H9 (cell line): ENCODE measurements around the gene SPTBN5. TPM values are rescaled to one million over a fixed set of nuclear protein-coding genes. Genes with fewer than 3 reads are reported as not detected.

Source experiments
- DNase-seq: peaks from one replicate; pipeline ENCODE4 v3.0.0-alpha.2; 2017
- H2AFZ ChIP-seq: one replicate; pipeline ENCODE4 v1.6.1; 2013; ENCODE audit warnings: mild to moderate bottlenecking, low read length, control low read depth, moderate library complexity
- H2AK5ac ChIP-seq: 2 replicates; pipeline ENCODE4 v1.6.1; 2013; ENCODE audit warnings: low read length, control low read depth, mixed read lengths; ENCODE audit not compliant: insufficient read length
- H2BK120ac ChIP-seq: one replicate; pipeline ENCODE4 v1.6.1; 2013; ENCODE audit warnings: low read depth, mild to moderate bottlenecking, low read length, control low read depth, inconsistent platforms; ENCODE audit not compliant: poor library complexity, severe bottlenecking
- H2BK12ac ChIP-seq: 2 replicates; pipeline ENCODE4 v1.6.1; 2013; ENCODE audit warnings: low read length, control low read depth, mixed read lengths, low read depth; ENCODE audit not compliant: insufficient read length
- H2BK15ac ChIP-seq: 2 replicates; pipeline ENCODE4 v1.6.1; 2013; ENCODE audit warnings: low read depth, low read length, control low read depth
- H2BK20ac ChIP-seq: one replicate; pipeline ENCODE4 v1.6.1; 2013; ENCODE audit warnings: low read depth, mild to moderate bottlenecking, low read length, control low read depth, inconsistent platforms; ENCODE audit not compliant: poor library complexity, severe bottlenecking
- H2BK5ac ChIP-seq: 2 replicates; pipeline ENCODE4 v1.6.1; 2013; ENCODE audit warnings: low read length, control low read depth, mixed read lengths; ENCODE audit not compliant: insufficient read length
- H3K14ac ChIP-seq: 2 replicates; pipeline ENCODE4 v1.6.1; 2013; ENCODE audit warnings: low read length, control low read depth; ENCODE audit not compliant: insufficient read depth
- H3K18ac ChIP-seq: 2 replicates; pipeline ENCODE4 v1.6.1; 2013; ENCODE audit warnings: low read depth, mild to moderate bottlenecking, mixed read lengths, low read length, control low read depth; ENCODE audit not compliant: insufficient read length
- H3K23ac ChIP-seq: 2 replicates; pipeline ENCODE4 v1.6.1; 2013; ENCODE audit warnings: low read length, control low read depth, mixed read lengths, low read depth; ENCODE audit not compliant: insufficient read length
- H3K23me2 ChIP-seq: 2 replicates; pipeline ENCODE4 v1.6.1; 2013; ENCODE audit warnings: low read depth, mild to moderate bottlenecking, mixed read lengths, low read length, control low read depth; ENCODE audit not compliant: insufficient read length, poor library complexity, severe bottlenecking
- H3K27ac ChIP-seq: 2 replicates; pipeline ENCODE4 v1.5.1; 2013; ENCODE audit warnings: low read length, control low read depth, mixed read lengths, low read depth; ENCODE audit not compliant: insufficient read length
- H3K27me3 ChIP-seq: 2 replicates; pipeline ENCODE4 v1.6.1; 2013; ENCODE audit warnings: low read length, control low read depth, inconsistent platforms; ENCODE audit not compliant: insufficient read depth
- H3K4ac ChIP-seq: 2 replicates; pipeline ENCODE4 v1.6.1; 2013; ENCODE audit warnings: low read depth, mild to moderate bottlenecking, control low read depth, inconsistent platforms, low read length, moderate library complexity
- H3K4me1 ChIP-seq: 2 replicates; pipeline ENCODE4 v1.6.1; 2013; ENCODE audit warnings: low read length, control low read depth, inconsistent platforms; ENCODE audit not compliant: insufficient read depth
- H3K4me2 ChIP-seq: 2 replicates; pipeline ENCODE4 v1.6.1; 2013; ENCODE audit warnings: low read length, control low read depth, mixed read lengths; ENCODE audit not compliant: insufficient read length, insufficient read depth
- H3K56ac ChIP-seq: 2 replicates; pipeline ENCODE4 v1.6.1; 2013; ENCODE audit warnings: low read depth, mild to moderate bottlenecking, mixed read lengths, low read length, control low read depth; ENCODE audit not compliant: insufficient read length
- H3K79me1 ChIP-seq: 2 replicates; pipeline ENCODE4 v1.6.1; 2013; ENCODE audit warnings: low read depth, mild to moderate bottlenecking, moderate library complexity, low read length, control low read depth, inconsistent platforms; ENCODE audit not compliant: insufficient read depth, poor library complexity, severe bottlenecking
- H3K79me2 ChIP-seq: 2 replicates; pipeline ENCODE4 v1.6.1; 2013; ENCODE audit warnings: low read length, control low read depth, inconsistent platforms; ENCODE audit not compliant: insufficient read depth
- H3K9ac ChIP-seq: 2 replicates; pipeline ENCODE4 v1.6.1; 2013; ENCODE audit warnings: low read length, control low read depth, mixed read lengths; ENCODE audit not compliant: insufficient read length; ENCODE audit errors: extremely low read depth
- H3K9me3 ChIP-seq: one replicate; pipeline ENCODE4 v1.6.1; 2013; ENCODE audit warnings: low read depth, low read length, inconsistent platforms; ENCODE audit not compliant: control insufficient read depth
- H3T11ph ChIP-seq: one replicate; pipeline ENCODE4 v1.6.1; 2013; ENCODE audit warnings: mild to moderate bottlenecking, low read length, control low read depth, inconsistent platforms
- H4K20me1 ChIP-seq: one replicate; pipeline ENCODE4 v1.6.1; 2013; ENCODE audit not compliant: control insufficient read depth, insufficient read length, insufficient read depth
- H4K5ac ChIP-seq: 2 replicates; pipeline ENCODE4 v1.6.1; 2013; ENCODE audit warnings: low read depth, mild to moderate bottlenecking, mixed read lengths, low read length, control low read depth; ENCODE audit not compliant: insufficient read length
- H4K8ac ChIP-seq: replicated peaks from 2 replicates; pipeline ENCODE4 v1.6.1; 2013; ENCODE audit warnings: low read length, control low read depth, mixed read lengths, low read depth; ENCODE audit not compliant: insufficient read length
- H4K91ac ChIP-seq: 2 replicates; pipeline ENCODE4 v1.6.1; 2013; ENCODE audit warnings: low read depth, mild to moderate bottlenecking, moderate library complexity, mixed read lengths, low read length, control low read depth; ENCODE audit not compliant: insufficient read length
- H3K27ac Mint-ChIP-seq, 3 experiments: 2 replicates in 2 of 3; 3 replicates in 1 of 3; pipeline ENCODE4 v1.8.0; 2020 to 2021; ENCODE audit warnings: mixed read lengths in 3 of 3, mild to moderate bottlenecking in 1 of 3, moderate library complexity in 1 of 3
- H3K27me3 Mint-ChIP-seq: 2 replicates; pipeline ENCODE4 v1.8.0; 2021; ENCODE audit warnings: low read depth, mild to moderate bottlenecking, moderate library complexity, mixed read lengths
- H3K36me3 Mint-ChIP-seq, 3 experiments: 2 replicates in 2 of 3; 3 replicates in 1 of 3; pipeline ENCODE4 v1.8.0; 2020 to 2021; ENCODE audit warnings: low read depth in 3 of 3, mixed read lengths in 3 of 3; ENCODE audit not compliant: insufficient read depth in 1 of 3
- H3K4me1 Mint-ChIP-seq, 2 experiments: 2 replicates each; pipeline ENCODE4 v1.8.0; 2020; ENCODE audit warnings: mixed read lengths in 2 of 2
- H3K4me3 Mint-ChIP-seq, 2 experiments: 2 replicates in 1 of 2; 3 replicates in 1 of 2; pipeline ENCODE4 v1.8.0; 2020 to 2021; ENCODE audit warnings: mild to moderate bottlenecking in 2 of 2, mixed read lengths in 2 of 2, moderate library complexity in 1 of 2
- H3K9me3 Mint-ChIP-seq, 2 experiments: 2 replicates in 1 of 2; 3 replicates in 1 of 2; pipeline ENCODE4 v1.8.0; 2020; ENCODE audit warnings: mild to moderate bottlenecking in 2 of 2, mixed read lengths in 2 of 2, moderate library complexity in 1 of 2
- CTCF ChIP-seq: fragments of 200-600 bp; sonication (generic); conservative IDR thresholded peaks from 3 replicates; pipeline ENCODE4 v1.8.0; 2021; ENCODE audit warnings: antibody characterized with exemption, mild to moderate bottlenecking
- WGBS: extraction: QIAGEN DNeasy Blood & Tissue Kit; methylation state at CpG from one replicate; pipeline ENCODE4 v1.1.7; 2013; ENCODE audit warnings: missing lambda C conversion rate, low lambda C conversion rate, mixed read lengths; ENCODE audit not compliant: insufficient read length; ENCODE audit errors: extremely low coverage; 5-methylcytosine and 5-hydroxymethylcytosine counted together
- total RNA-seq: library from RNA; stranded (reverse); gene quantifications from 2 replicates; pipeline ENCODE4 v1.2.1, GENCODE V29; 2021

Gene SPTBN5
- total RNA-seq, 1 experiment from 2014 or later: 0.90 TPM

- Histone ChIP-seq H3K56ac (no peak overlapping the region), H2BK12ac (no peak overlapping the region), H3K9ac (no peak overlapping the region), H3K4ac (no peak overlapping the region), H4K5ac (no peak overlapping the region), H3K27me3 (no peaks in the 10 kb centered on the region), H3T11ph (no peak overlapping the region), H3K79me1 (no peaks in the 10 kb centered on the region), H2BK15ac (no peak overlapping the region), H3K27ac (no peak overlapping the region), H3K4me2 (no peak overlapping the region), H2BK5ac (no peak overlapping the region), H2AFZ (no peak overlapping the region), H3K23me2 (no peaks in the 10 kb centered on the region), H4K91ac (no peak overlapping the region), H3K79me2 (no peaks in the 10 kb centered on the region), H3K14ac (no peak overlapping the region), H2BK120ac (no peak overlapping the region), H3K23ac (no peak overlapping the region), H4K20me1 (no peaks in the 10 kb centered on the region), H2AK5ac (no peak overlapping the region), H3K9me3 (no peaks in the 10 kb centered on the region), H3K4me1 (no peaks in the 10 kb centered on the region), H2BK20ac (no peak overlapping the region), H3K18ac (no peak overlapping the region), H4K8ac (no peak overlapping the region)
- no peak overlapping the region for H3K4me3 Mint-ChIP-seq
- no peak for TF ChIP-seq CTCF
- peaks cover 2% of the 10 kb centered on the region; the same call in 1 of the 2 replicates for H3K27me3 Mint-ChIP-seq
- DNase-seq: no peak
- peaks cover 0 to 2% of the 10 kb centered on the region in 2 experiments; a peak in 1 of 4 replicates for H3K4me1 Mint-ChIP-seq
- no peak overlapping the region for H3K27ac Mint-ChIP-seq
- WGBS: no CpG with 5 or more reads among the region's 19 CpGs
- no peaks in the 10 kb centered on the region for H3K36me3 Mint-ChIP-seq
- H3K9me3 Mint-ChIP-seq: no peaks in the 10 kb centered on the region; a peak in 1 of 5 replicates
Measured at GRCh38 chr15:41871175-41871905, 22.5 kb downstream of the SPTBN5 start.
